ENCODE measurements around the gene EPS8L2.

DNA sequence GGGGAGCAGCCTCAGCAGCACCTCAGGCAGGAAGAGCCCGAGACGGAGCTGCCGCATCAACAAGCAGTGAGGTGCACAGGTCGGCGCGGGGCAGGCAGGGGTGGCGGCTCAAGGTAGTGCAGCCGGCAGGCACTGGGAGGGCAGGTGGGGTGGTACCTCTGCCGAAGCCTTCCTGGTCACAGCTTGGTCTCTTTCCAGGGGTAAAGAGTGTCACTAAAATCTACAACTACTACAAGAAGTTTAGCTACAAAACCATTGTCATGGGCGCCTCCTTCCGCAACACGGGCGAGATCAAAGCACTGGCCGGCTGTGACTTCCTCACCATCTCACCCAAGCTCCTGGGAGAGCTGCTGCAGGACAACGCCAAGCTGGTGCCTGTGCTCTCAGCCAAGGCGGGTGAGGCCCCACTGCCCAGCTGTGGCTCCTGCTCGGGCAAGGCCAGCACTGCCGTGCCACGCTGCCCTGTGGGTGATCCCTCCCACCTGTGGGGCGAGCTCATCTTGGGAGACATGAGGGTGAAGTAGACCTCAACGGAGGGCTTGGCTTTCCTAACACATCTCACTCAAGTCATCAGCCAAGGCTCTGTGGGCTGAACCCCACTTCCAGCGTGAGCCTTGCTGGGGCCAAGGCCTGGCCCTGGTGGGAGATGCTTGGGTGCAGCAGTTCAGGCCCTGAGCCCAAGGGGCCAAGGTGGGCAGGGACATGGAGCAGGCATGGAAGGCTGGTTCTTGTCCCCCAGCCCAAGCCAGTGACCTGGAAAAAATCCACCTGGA lies 57.7 kb downstream of the EPS8L2 start:
- no peak for TF ChIP-seq POLR2A (IDR thresholded peaks at IDR 0.05; ENCODE audit: low read depth, low read length)
- TF ChIP-seq POLR2AphosphoS5 (IDR thresholded peaks at IDR 0.05; ENCODE audit: low read depth, low read length), result peak; percentile 35
- no peak for TF ChIP-seq TAF1 (IDR thresholded peaks at IDR 0.05; ENCODE audit: borderline replicate concordance, low read depth, low read length)

All from GM12892 (cell line).